SK-N-SH (cell line): ENCODE measurements around the gene GNG13. TPM values are rescaled to one million over a fixed set of nuclear protein-coding genes. Genes with fewer than 3 reads are reported as not detected.

ENCODE experiments used
- CTCF ChIA-PET: fragments of 300-600, 350-600 bp; formaldehyde crosslinking; extraction: SDS; loops from one replicate; lab custom pipeline; 2021; lab: Yijun Ruan, JAX
- POLR2A ChIA-PET: fragments of 350-600 bp; sonication (Branson Sonifier 250); formaldehyde crosslinking; extraction: SDS; loops from one replicate; lab custom pipeline; 2020; ENCODE audit warnings: antibody characterized with exemption, inconsistent platforms; lab: Yijun Ruan, JAX
- DNase-seq: peaks from one replicate; pipeline ENCODE4 v3.0.0; 2012
- H2AFZ ChIP-seq: fragments of 200-600 bp; sonication (generic); 2 replicates; pipeline ENCODE4 v1.8.1; 2016; ENCODE audit warnings: antibody characterized with exemption, mild to moderate bottlenecking, low read depth
- H3F3A ChIP-seq: fragments of 200-600 bp; sonication (generic); replicated peaks from 2 replicates; pipeline ENCODE3; 2016; ENCODE audit warnings: antibody characterized with exemption, mild to moderate bottlenecking; ENCODE audit not compliant: insufficient read depth
- H3K27ac ChIP-seq, 2 experiments: fragments of 200-500 bp in 1 of 2; fragments of 200-600 bp in 1 of 2; sonication (Bioruptor generic) in 1 of 2; sonication (generic), shearing (Covaris generic) in 1 of 2; 2 replicates each; pipeline versions ENCODE4 v1.5.1 to v1.6.1; 2014 to 2016; ENCODE audit warnings: low read depth in 2 of 2, inconsistent platforms in 1 of 2, low read length in 1 of 2, mild to moderate bottlenecking in 1 of 2, mixed read lengths in 1 of 2
- H3K27me3 ChIP-seq: fragments of 200-600 bp; sonication (generic), shearing (Covaris generic); 2 replicates; pipeline ENCODE4 v1.6.1; 2016; ENCODE audit warnings: mixed run types; ENCODE audit not compliant: insufficient read depth
- H3K36me3 ChIP-seq, 2 experiments: fragments of 200-500 bp in 1 of 2; fragments of 200-600 bp in 1 of 2; sonication (Bioruptor generic) in 1 of 2; sonication (generic) in 1 of 2; replicated peaks in 1 of 2; 2 replicates each; pipeline versions ENCODE3 to v1.5.1; 2014 to 2016; ENCODE audit warnings: low read length in 1 of 2, mild to moderate bottlenecking in 1 of 2; ENCODE audit not compliant: insufficient read depth in 2 of 2, control insufficient read depth in 1 of 2
- H3K4me1 ChIP-seq, 2 experiments: fragments of 200-500 bp in 1 of 2; fragments of 200-600 bp in 1 of 2; sonication (Bioruptor generic) in 1 of 2; sonication (generic), shearing (Covaris generic) in 1 of 2; 2 replicates each; pipeline versions ENCODE4 v1.5.1 to v1.6.1; 2014 to 2016; ENCODE audit warnings: low read depth in 1 of 2, low read length in 1 of 2, mixed run types in 1 of 2; ENCODE audit not compliant: insufficient read depth in 2 of 2, control insufficient read depth in 1 of 2
- H3K4me2 ChIP-seq: fragments of 200-600 bp; sonication (generic), shearing (Covaris generic); 2 replicates; pipeline ENCODE4 v1.6.1; 2017; ENCODE audit warnings: mixed run types
- H3K4me3 ChIP-seq, 2 experiments: fragments of 200-500 bp in 1 of 2; fragments of 200-600 bp in 1 of 2; sonication (Bioruptor generic) in 1 of 2; sonication (generic), shearing (Covaris generic) in 1 of 2; 2 replicates each; pipeline versions ENCODE4 v1.5.1 to v1.8.1; 2014 to 2016; ENCODE audit warnings: low read depth in 2 of 2, inconsistent platforms in 1 of 2, low read length in 1 of 2, mild to moderate bottlenecking in 1 of 2, mixed read lengths in 1 of 2, moderate library complexity in 1 of 2
- H3K79me2 ChIP-seq: fragments of 200-600 bp; sonication (generic); 2 replicates; pipeline ENCODE4 v1.8.1; 2017; ENCODE audit warnings: mild to moderate bottlenecking; ENCODE audit not compliant: insufficient read depth
- H3K9ac ChIP-seq: fragments of 200-600 bp; sonication (generic); 2 replicates; pipeline ENCODE4 v1.6.1; 2017; ENCODE audit warnings: mixed run types
- H3K9me2 ChIP-seq: fragments of 200-600 bp; sonication (generic); 2 replicates; pipeline ENCODE4 v1.6.1; 2017; ENCODE audit warnings: mixed run types
- H3K9me3 ChIP-seq: fragments of 200-600 bp; sonication (generic); 2 replicates; pipeline ENCODE4 v1.6.1; 2017; ENCODE audit warnings: mixed run types, mild to moderate bottlenecking, moderate library complexity
- H4K20me1 ChIP-seq: fragments of 200-600 bp; sonication (generic); 2 replicates; pipeline ENCODE4 v1.6.1; 2017; ENCODE audit warnings: mild to moderate bottlenecking, mixed run types; ENCODE audit not compliant: insufficient read depth
- CHD2 ChIP-seq: fragments of 150-350 bp; IDR thresholded peaks from 2 replicates; pipeline ENCODE4 v1.6.1; 2018; ENCODE audit warnings: low read length; ENCODE audit not compliant: partially characterized antibody
- FOSL2 ChIP-seq: IDR thresholded peaks from 2 replicates; pipeline ENCODE4 v1.4.0; 2012; ENCODE audit warnings: low read depth, mild to moderate bottlenecking, moderate library complexity, borderline replicate concordance
- FOXM1 ChIP-seq: IDR thresholded peaks from 2 replicates; pipeline ENCODE4 v1.4.0; 2012; ENCODE audit warnings: low read depth, mild to moderate bottlenecking
- GABPA ChIP-seq: IDR thresholded peaks from 2 replicates; pipeline ENCODE4 v1.4.0; 2012; ENCODE audit warnings: low read depth, mild to moderate bottlenecking
- IRF3 ChIP-seq: fragments of 150-350 bp; IDR thresholded peaks from 2 replicates; pipeline ENCODE4 v1.6.1; 2016; ENCODE audit warnings: mild to moderate bottlenecking, low read depth, low read length
- NFIC ChIP-seq: IDR thresholded peaks from 2 replicates; pipeline ENCODE4 v1.4.0; 2012; ENCODE audit warnings: borderline replicate concordance
- PBX3 ChIP-seq: IDR thresholded peaks from 2 replicates; pipeline ENCODE4; 2012
- REST ChIP-seq: IDR thresholded peaks from 2 replicates; pipeline ENCODE4 v1.6.1; 2012; ENCODE audit warnings: mild to moderate bottlenecking, low read depth, low read length, moderate library complexity
- RFX5 ChIP-seq: IDR thresholded peaks from 2 replicates; pipeline ENCODE4 v1.6.1; 2012; ENCODE audit warnings: mild to moderate bottlenecking, improper control_type of control experiment, low read length
- SIN3A ChIP-seq: IDR thresholded peaks from 2 replicates; pipeline ENCODE4 v1.6.1; 2012; ENCODE audit warnings: low read depth, mild to moderate bottlenecking, low read length, moderate library complexity, borderline replicate concordance
- WGBS: methylation state at CpG from one replicate; pipeline ENCODE4 v1.1.6; 2017; ENCODE audit warnings: low lambda C conversion rate; 5-methylcytosine and 5-hydroxymethylcytosine counted together
- polyA plus RNA-seq, 3 experiments: library from polyadenylated mRNA; depleted of rRNA; stranded (reverse); fragments of >200 nt; gene quantifications; 2 replicates each; pipeline ENCODE4 v1.2.3, GENCODE V29; 2012

GNG13 gene
- polyA plus RNA-seq, 1 of the 3 experiments (the other 2 are of a cell fraction) = not detected

GRCh38 chr16:775236-775796 lies 25.2 kb downstream of the GNG13 start:
- H3K9ac ChIP-seq = no peak overlapping the region
- ChIA-PET POLR2A (interaction anchor here (0.6 kb wide), 1 partner anchor 102 kb away, joined by 3 read pairs; no protein-coding TSS in a partner anchor), CTCF (interaction anchor here (1.2 kb wide), 1 partner anchor 11 kb away, joined by 3 read pairs; no protein-coding TSS in a partner anchor)
- no peaks in the 10 kb centered on the region for H3K4me1 ChIP-seq
- H2AFZ ChIP-seq = no peak overlapping the region
- 89% methylated on average over 13 of the region's 36 CpGs for whole genome bisulfite sequencing
- no peaks in the 10 kb centered on the region for H3F3A ChIP-seq
- H3K4me2 ChIP-seq = no peak overlapping the region
- no peaks in the 10 kb centered on the region for H3K9me2 ChIP-seq
- no peaks in the 10 kb centered on the region for H3K36me3 ChIP-seq
- no peaks in the 10 kb centered on the region for H3K79me2 ChIP-seq
- H4K20me1 ChIP-seq = no peaks in the 10 kb centered on the region
- no peak overlapping the region for H3K27ac ChIP-seq
- TF ChIP-seq RFX5 = no peak
- TF ChIP-seq PBX3 = no peak
- TF ChIP-seq FOSL2 = no peak
- no peak for TF ChIP-seq CHD2
- TF ChIP-seq REST = no peak
- no peak for TF ChIP-seq SIN3A
- no peak for TF ChIP-seq IRF3
- no peak for TF ChIP-seq FOXM1
- no peak for TF ChIP-seq NFIC
- no peak for TF ChIP-seq GABPA
- TF ChIP-seq, all 33 proteins: peak for 0
- no peak for DNase-seq
- no peak overlapping the region for H3K4me3 ChIP-seq
- no peaks in the 10 kb centered on the region for H3K27me3 ChIP-seq
- H3K9me3 ChIP-seq = no peaks in the 10 kb centered on the region
